GM20000 (cell line): ENCODE results near the gene N4BP2.
"Not testable (repeated sequence)": the region's sequence is repeated elsewhere in the genome, so short reads cannot be mapped to it uniquely, and the experiment has no call there.

Experiments used
- DNase-seq: peaks from one replicate; pipeline ENCODE4 v3.0.0; 2012; ENCODE audit warnings: low spot score
- TF ChIP-seq, protein P1 (sequence below): IDR thresholded peaks from 2 replicates; pipeline ENCODE4 v1.5.1; 2012; ENCODE audit warnings: mild to moderate bottlenecking, control low read depth; ENCODE audit errors: extremely low read depth, missing control alignments

N4BP2 gene

DNA sequence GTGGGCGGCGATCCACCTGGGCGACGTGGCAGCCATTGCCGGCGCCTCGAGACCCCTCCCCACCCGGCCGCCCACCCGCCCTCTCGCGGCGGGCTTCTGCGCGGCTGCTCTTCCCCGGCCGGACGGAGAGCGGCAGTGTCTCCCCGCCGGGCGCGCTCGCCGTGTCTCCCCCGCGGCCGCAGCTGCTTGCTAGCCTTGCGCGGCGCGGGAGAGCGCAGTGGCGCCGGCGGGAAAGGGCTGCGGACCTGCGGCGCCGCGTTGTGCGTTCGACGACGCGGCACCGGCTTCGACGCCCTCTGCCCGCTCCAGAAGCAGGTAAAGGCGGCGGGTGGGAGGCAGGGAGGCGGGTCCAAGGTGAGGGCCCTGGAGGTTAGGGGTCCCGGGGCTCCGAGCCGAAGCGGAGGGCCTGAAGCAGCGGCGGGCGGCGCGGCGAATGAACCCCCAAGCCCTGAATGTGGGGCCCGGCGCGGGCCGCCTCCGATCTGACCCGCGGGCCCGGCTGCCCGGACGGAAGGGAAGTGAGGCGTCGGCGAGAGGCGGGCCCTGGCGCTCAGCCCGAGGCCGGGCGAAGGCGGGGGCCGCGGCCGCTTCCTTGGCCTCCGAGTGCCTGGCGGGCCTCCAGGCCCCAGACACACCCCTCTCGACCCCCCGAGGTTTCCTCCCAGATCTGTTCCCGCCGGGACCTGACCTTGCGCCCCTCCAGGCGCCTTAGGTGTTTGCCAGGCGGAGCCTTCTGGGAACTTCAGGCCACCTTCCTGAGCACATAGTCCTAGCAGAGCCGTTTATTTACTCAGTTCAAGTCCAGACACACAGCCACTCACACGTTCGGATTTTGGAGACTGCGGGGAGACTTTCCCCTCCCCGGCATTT, at the start of gene N4BP2:
N4BP2 (plus strand) TSS at position 135 of the 870 bp plus-strand sequence. CDS start 40,491 bp downstream, outside the sequence.
- DNase-seq, result peak; percentile 90

DNA sequence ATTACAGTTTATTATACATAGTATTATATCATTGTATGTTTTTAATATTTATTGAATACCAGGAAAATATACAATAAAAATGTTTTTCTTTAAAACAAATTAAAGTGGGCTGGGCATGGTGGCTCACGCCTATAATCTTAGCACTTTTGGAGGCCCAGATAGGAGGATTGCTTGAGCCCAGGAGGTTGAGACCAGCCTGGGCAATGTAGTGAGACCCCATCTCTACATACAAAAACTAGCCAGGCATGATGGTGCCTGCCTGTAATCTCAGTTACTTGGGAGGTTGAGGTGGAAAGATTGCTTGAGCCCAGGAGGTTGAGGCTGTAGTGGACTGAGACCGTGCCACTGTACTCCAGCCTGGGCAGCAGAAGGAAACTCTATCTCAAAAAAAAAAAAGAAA, 40.6 kb upstream of the N4BP2 start:
- TF ChIP-seq, protein P1, sequence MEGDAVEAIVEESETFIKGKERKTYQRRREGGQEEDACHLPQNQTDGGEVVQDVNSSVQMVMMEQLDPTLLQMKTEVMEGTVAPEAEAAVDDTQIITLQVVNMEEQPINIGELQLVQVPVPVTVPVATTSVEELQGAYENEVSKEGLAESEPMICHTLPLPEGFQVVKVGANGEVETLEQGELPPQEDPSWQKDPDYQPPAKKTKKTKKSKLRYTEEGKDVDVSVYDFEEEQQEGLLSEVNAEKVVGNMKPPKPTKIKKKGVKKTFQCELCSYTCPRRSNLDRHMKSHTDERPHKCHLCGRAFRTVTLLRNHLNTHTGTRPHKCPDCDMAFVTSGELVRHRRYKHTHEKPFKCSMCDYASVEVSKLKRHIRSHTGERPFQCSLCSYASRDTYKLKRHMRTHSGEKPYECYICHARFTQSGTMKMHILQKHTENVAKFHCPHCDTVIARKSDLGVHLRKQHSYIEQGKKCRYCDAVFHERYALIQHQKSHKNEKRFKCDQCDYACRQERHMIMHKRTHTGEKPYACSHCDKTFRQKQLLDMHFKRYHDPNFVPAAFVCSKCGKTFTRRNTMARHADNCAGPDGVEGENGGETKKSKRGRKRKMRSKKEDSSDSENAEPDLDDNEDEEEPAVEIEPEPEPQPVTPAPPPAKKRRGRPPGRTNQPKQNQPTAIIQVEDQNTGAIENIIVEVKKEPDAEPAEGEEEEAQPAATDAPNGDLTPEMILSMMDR, result no peak
- no peak for DNase-seq

More for the DNA sequence above, at the start of gene N4BP2:
- TF ChIP-seq, protein P1, result peak; percentile 89

DNA sequence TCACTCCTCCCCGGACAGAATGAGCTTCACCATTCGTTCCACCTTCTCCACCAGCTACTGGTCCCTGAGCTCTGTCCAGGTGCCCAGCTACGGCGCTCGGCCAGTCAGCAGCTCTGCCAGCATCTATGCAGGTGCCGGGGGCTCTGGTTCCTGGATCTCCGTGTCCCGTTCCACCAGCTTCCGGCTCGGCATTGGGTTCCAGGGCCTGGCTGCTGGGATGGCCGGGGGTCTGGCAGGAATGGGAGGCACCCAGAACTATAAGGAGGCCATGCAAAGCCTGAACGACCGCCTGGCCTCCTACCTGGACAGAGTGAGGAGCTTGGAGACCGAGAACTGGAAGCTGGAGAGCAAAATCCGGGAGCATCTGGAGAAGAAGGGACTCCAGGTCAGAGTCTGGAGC, 36.4 kb upstream of the N4BP2 start:
- no peak for DNase-seq
- TF ChIP-seq, protein P1, result no peak

DNA sequence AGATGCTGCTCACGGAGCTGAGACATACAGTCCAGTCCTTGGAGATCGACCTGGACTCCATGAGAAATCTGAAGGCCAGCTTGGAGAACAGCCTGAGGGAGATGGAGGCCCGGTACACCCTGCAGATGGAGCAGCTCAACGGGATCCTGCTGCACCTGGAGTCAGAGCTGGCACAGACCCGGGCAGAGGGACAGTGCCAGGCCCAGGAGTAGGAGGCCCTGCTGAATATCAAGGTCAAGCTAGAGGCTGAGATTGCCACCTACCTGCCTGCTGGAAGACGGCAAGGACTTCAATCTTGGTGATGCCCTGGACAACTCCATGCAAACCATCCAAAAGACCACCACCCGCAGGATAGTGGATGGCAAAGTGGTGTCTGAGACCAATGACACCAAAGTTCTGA, 35.5 kb upstream of the N4BP2 start:
- DNase-seq, result not testable (repeated sequence)

DNA sequence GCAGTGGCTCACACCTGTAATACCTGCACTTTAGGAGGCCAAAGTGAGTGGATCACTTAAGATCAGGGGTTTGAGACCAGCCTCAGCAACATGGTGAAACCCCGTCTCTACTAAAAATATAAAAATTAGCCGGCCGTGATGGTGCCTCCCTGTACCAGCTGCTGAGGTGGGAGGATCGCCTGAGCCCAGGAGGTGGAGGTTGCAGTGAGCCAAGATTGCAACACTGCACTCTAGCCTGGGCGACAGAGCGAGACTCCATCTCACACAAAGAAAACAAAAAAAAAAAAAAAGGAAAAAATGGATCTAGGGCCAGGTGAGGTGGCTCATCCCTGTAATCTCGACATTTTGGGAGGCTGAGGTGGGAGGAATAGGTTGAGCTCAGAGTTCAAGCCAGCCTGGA, 32.6 kb upstream of the N4BP2 start:
- not testable (repeated sequence) for DNase-seq

DNA sequence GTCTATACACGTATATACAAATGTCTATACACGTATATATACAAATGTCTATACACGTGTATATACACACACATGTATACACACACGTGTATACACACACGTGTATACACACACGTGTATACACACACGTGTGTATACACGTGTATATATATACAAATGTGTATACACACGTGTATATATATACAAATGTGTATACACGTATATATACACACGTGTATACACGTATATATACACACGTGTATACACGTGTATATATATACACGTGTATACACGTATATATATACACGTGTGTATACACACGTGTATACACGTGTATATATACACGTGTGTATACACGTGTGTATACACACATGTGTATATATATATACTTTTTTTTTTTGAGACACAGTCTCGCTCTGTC, 23.9 kb upstream of the N4BP2 start:
- TF ChIP-seq, protein P1, result no peak
- no peak for DNase-seq

DNA sequence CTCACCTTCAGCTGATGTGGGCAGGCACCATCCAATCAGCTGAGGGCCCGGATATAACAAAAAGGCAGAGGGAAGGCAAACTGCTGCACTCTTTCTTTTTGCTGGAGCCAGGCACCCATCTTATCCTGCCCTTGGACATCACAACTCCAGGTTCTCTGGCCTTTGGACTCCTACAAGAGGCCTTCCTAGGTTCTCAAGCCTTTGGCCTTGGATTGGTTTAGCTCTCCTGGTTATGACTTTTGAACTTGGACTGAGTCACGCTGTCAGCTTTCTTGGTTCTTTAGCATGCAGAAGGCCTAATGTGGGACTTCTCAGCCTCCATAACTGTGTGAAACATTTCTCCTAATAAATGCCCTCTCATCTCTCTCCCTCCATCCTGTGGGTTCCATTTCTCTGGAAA, 23.0 kb upstream of the N4BP2 start:
- TF ChIP-seq, protein P1, result no peak
- no peak for DNase-seq

DNA sequence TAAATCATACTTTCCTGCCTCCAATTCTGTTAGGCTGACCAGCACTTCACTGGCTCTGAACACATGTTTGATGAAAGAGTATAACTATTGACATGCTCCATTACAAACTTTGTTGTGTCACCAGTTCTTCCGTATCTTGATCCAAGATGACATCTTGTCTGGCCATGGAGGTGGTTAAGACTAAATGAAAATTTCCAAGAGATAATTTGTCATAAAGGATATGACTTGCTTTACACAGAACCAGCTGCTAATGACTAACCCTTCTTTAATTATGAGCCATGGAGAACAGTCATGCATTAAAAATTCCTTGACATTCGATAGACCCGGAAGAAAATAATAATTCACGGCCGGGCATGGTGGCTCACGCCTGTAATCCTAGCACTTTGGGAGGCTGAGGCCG, 17.7 kb upstream of the N4BP2 start:
- TF ChIP-seq, protein P1, result no peak
- no peak for DNase-seq
